ENCODE measurements around the gene MOB3B. TPM values are rescaled to one million over a fixed set of nuclear protein-coding genes. Genes with fewer than 3 reads are reported as not detected.
"Not testable (repeated sequence)": the region's sequence is repeated elsewhere in the genome, so short reads cannot be mapped to it uniquely, and the experiment has no call there.

MOB3B gene
- total RNA-seq, 4 donors from 2014 or later = 9.8 to 17.6 (median 14.6) TPM

GRCh38 chr9:27422279-27422834, 107.3 kb downstream of the MOB3B start:
- Histone ChIP-seq H3K27ac (no peak overlapping the region), H3K36me3 (no peaks in the 10 kb centered on the region), H3K27me3 (no peaks in the 10 kb centered on the region), H3K4me1 (peaks cover 15 to 19% of the 10 kb centered on the region in 2 donors), H3K4me3 (replicated peaks in 1 of 3) (no peak overlapping the region), H3K9me3 (no peaks in the 10 kb centered on the region)
- TF ChIP-seq POLR2A (IDR thresholded peaks at IDR 0.05) = no peak
- TF ChIP-seq, protein P1, sequence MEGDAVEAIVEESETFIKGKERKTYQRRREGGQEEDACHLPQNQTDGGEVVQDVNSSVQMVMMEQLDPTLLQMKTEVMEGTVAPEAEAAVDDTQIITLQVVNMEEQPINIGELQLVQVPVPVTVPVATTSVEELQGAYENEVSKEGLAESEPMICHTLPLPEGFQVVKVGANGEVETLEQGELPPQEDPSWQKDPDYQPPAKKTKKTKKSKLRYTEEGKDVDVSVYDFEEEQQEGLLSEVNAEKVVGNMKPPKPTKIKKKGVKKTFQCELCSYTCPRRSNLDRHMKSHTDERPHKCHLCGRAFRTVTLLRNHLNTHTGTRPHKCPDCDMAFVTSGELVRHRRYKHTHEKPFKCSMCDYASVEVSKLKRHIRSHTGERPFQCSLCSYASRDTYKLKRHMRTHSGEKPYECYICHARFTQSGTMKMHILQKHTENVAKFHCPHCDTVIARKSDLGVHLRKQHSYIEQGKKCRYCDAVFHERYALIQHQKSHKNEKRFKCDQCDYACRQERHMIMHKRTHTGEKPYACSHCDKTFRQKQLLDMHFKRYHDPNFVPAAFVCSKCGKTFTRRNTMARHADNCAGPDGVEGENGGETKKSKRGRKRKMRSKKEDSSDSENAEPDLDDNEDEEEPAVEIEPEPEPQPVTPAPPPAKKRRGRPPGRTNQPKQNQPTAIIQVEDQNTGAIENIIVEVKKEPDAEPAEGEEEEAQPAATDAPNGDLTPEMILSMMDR (IDR thresholded peaks at IDR 0.05) = no peak
- 50 to 96% methylated on average over 1 of the region's 1 CpG for WGBS, 2 donors
- intact Hi-C loops (cut with DNase I) = no loop called here
- no peak for DNase-seq

DNA sequence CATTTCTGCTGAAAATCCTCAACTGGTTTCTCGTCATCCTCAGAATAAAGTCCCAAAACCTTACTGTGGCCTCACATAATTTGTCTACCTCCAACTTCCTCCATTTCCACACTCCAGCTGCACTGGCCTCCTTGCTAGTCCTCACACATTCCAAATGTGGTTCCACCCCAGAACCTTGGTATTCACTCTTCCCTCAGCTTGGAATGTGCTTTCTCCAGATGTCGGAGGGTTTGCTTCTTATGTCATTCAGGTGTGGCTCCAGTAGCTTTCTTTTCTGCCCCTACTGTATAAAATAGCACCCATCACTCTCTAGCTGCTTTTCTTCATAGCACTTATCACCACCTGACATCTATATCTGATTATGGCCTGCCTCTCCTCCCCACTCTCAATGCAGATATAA, 108.0 kb downstream of the MOB3B start:
- Histone ChIP-seq H3K4me3 (replicated peaks in 1 of 3) (no peak overlapping the region), H3K4me1 (peaks cover 9 to 12% of the 10 kb centered on the region in 2 donors), H3K27ac (no peak overlapping the region), H3K36me3 (no peaks in the 10 kb centered on the region), H3K27me3 (no peaks in the 10 kb centered on the region), H3K9me3 (no peaks in the 10 kb centered on the region)
- intact Hi-C loops (cut with DNase I) = no loop called here
- TF ChIP-seq, protein P1 (IDR thresholded peaks at IDR 0.05) = no peak
- DNase-seq = no peak
- WGBS, 2 donors = 93% methylated on average over 2 of the region's 2 CpGs

DNA sequence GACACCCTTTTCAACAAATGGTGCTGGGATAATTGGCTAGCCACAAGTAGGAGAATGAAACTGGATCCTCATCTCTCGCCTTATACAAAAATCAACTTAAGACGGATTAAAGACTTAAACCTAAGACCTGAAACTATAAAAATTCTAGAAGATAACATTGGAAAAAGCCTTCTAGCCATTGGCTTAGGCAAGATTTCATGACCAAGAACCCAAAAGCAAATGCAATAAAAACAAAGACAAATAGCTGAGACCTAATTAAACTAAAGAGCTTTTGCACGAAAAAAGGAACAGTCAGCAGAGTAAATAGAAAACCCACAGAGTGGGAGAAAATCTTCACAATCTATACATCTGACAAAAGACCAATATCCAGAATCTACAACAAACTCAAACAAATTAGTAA, 110.1 kb downstream of the MOB3B start:
- intact Hi-C loops (cut with DNase I) = loop anchor here (5.0 kb wide), 1 partner anchor 42 kb away; no protein-coding TSS in a partner anchor
- H3K36me3 ChIP-seq; H3K27me3 ChIP-seq; H3K27ac ChIP-seq; H3K9me3 ChIP-seq; H3K4me1 ChIP-seq; DNase-seq; H3K4me3 ChIP-seq (replicated peaks in 1 of 3): not testable (repeated sequence)
- whole genome bisulfite sequencing, 2 donors = 90 to 91% methylated on average over 3 of the region's 3 CpGs

- DNase-seq = no peak
- intact Hi-C loops (cut with DNase I) = no loop called here
- Histone ChIP-seq H3K4me1 (peaks cover 13 to 20% of the 10 kb centered on the region in 2 donors), H3K36me3 (no peaks in the 10 kb centered on the region), H3K4me3 (replicated peaks in 1 of 3) (no peak overlapping the region), H3K27ac (peak overlapping the region in 1 of 3 donors; percentile 36), H3K9me3 (no peaks in the 10 kb centered on the region), H3K27me3 (no peaks in the 10 kb centered on the region)
- TF ChIP-seq, protein P1 (IDR thresholded peaks at IDR 0.05) = no peak
- no peak for TF ChIP-seq POLR2A (IDR thresholded peaks at IDR 0.05)
- 49 to 64% methylated on average over 4 of the region's 4 CpGs for WGBS, 2 donors
Measured at GRCh38 chr9:27414220-27414761, 115.3 kb downstream of the MOB3B start.

DNA sequence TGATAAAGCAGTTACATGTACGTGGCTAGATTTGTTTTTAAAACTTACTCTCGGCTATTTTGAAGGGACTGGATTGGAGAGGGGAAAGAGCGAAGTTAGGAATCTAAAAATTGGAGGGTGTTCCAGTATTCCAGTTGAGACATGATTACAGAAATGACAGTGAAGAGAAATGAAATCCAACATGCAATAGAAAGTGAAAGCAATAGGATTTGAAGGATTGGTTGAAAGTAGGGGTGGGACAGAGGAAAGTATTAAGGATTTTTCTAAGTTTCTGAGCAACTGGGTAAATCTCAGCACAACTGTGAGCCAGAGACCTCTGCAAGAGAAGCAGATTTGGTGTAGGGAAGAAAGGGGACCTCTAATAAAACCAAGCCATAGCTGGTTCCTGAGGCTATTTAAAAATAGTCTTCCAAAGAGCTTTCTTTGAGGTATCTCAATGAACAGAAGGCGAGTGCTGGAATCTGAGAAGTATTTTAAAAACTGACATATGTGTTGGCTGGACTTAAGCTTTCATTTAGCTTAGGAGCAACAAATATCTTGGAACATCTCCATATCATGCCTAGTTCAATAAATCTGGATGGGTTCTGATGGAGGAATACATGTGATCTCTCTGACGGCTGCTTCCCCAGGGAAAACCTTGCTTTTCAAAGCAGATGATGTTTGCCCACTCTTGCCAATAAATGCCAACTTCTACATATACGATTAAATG, 115.9 kb downstream of the MOB3B start:
- Histone ChIP-seq H3K27ac (peak overlapping the region in 1 of 3 donors; percentile 36), H3K4me3 (replicated peaks in 1 of 3) (peak overlapping the region in 1 of 3 donors; percentile 2), H3K36me3 (no peaks in the 10 kb centered on the region), H3K27me3 (no peaks in the 10 kb centered on the region), H3K9me3 (no peaks in the 10 kb centered on the region), H3K4me1 (peaks cover 13 to 20% of the 10 kb centered on the region in 2 donors)
- WGBS, 2 donors = 52 to 53% methylated on average over 6 of the region's 6 CpGs
- intact Hi-C loops (cut with DNase I) = no loop called here
- no peak for DNase-seq
- no peak for TF ChIP-seq POLR2A (IDR thresholded peaks at IDR 0.05)
- TF ChIP-seq, protein P1 (IDR thresholded peaks at IDR 0.05) = no peak
